SK-N-SH (cell line): Measurements from ENCODE around the gene PLCL2. TPM values are rescaled to one million over a fixed set of nuclear protein-coding genes. Genes with fewer than 3 reads are reported as not detected.

Experiments
- CTCF ChIA-PET: fragments of 300-600, 350-600 bp; formaldehyde crosslinking; extraction: SDS; loops from one replicate; lab custom pipeline; 2021; lab: Yijun Ruan, JAX
- POLR2A ChIA-PET: fragments of 350-600 bp; sonication (Branson Sonifier 250); formaldehyde crosslinking; extraction: SDS; loops from one replicate; lab custom pipeline; 2020; ENCODE audit warnings: antibody characterized with exemption, inconsistent platforms; lab: Yijun Ruan, JAX
- DNase-seq: peaks from one replicate; pipeline ENCODE4 v3.0.0; 2012
- H2AFZ ChIP-seq: fragments of 200-600 bp; sonication (generic); 2 replicates; pipeline ENCODE4 v1.8.1; 2016; ENCODE audit warnings: antibody characterized with exemption, mild to moderate bottlenecking, low read depth
- H3F3A ChIP-seq: fragments of 200-600 bp; sonication (generic); replicated peaks from 2 replicates; pipeline ENCODE3; 2016; ENCODE audit warnings: antibody characterized with exemption, mild to moderate bottlenecking; ENCODE audit not compliant: insufficient read depth
- H3K27ac ChIP-seq, 2 experiments: fragments of 200-500 bp in 1 of 2; fragments of 200-600 bp in 1 of 2; sonication (Bioruptor generic) in 1 of 2; sonication (generic), shearing (Covaris generic) in 1 of 2; 2 replicates each; pipeline versions ENCODE4 v1.5.1 to v1.6.1; 2014 to 2016; ENCODE audit warnings: low read depth in 2 of 2, inconsistent platforms in 1 of 2, low read length in 1 of 2, mild to moderate bottlenecking in 1 of 2, mixed read lengths in 1 of 2
- H3K27me3 ChIP-seq: fragments of 200-600 bp; sonication (generic), shearing (Covaris generic); 2 replicates; pipeline ENCODE4 v1.6.1; 2016; ENCODE audit warnings: mixed run types; ENCODE audit not compliant: insufficient read depth
- H3K36me3 ChIP-seq, 2 experiments: fragments of 200-500 bp in 1 of 2; fragments of 200-600 bp in 1 of 2; sonication (Bioruptor generic) in 1 of 2; sonication (generic) in 1 of 2; replicated peaks in 1 of 2; 2 replicates each; pipeline versions ENCODE3 to v1.5.1; 2014 to 2016; ENCODE audit warnings: low read length in 1 of 2, mild to moderate bottlenecking in 1 of 2; ENCODE audit not compliant: insufficient read depth in 2 of 2, control insufficient read depth in 1 of 2
- H3K4me1 ChIP-seq, 2 experiments: fragments of 200-500 bp in 1 of 2; fragments of 200-600 bp in 1 of 2; sonication (Bioruptor generic) in 1 of 2; sonication (generic), shearing (Covaris generic) in 1 of 2; 2 replicates each; pipeline versions ENCODE4 v1.5.1 to v1.6.1; 2014 to 2016; ENCODE audit warnings: low read depth in 1 of 2, low read length in 1 of 2, mixed run types in 1 of 2; ENCODE audit not compliant: insufficient read depth in 2 of 2, control insufficient read depth in 1 of 2
- H3K4me2 ChIP-seq: fragments of 200-600 bp; sonication (generic), shearing (Covaris generic); 2 replicates; pipeline ENCODE4 v1.6.1; 2017; ENCODE audit warnings: mixed run types
- H3K4me3 ChIP-seq, 2 experiments: fragments of 200-500 bp in 1 of 2; fragments of 200-600 bp in 1 of 2; sonication (Bioruptor generic) in 1 of 2; sonication (generic), shearing (Covaris generic) in 1 of 2; 2 replicates each; pipeline versions ENCODE4 v1.5.1 to v1.8.1; 2014 to 2016; ENCODE audit warnings: low read depth in 2 of 2, inconsistent platforms in 1 of 2, low read length in 1 of 2, mild to moderate bottlenecking in 1 of 2, mixed read lengths in 1 of 2, moderate library complexity in 1 of 2
- H3K79me2 ChIP-seq: fragments of 200-600 bp; sonication (generic); 2 replicates; pipeline ENCODE4 v1.8.1; 2017; ENCODE audit warnings: mild to moderate bottlenecking; ENCODE audit not compliant: insufficient read depth
- H3K9ac ChIP-seq: fragments of 200-600 bp; sonication (generic); 2 replicates; pipeline ENCODE4 v1.6.1; 2017; ENCODE audit warnings: mixed run types
- H3K9me2 ChIP-seq: fragments of 200-600 bp; sonication (generic); 2 replicates; pipeline ENCODE4 v1.6.1; 2017; ENCODE audit warnings: mixed run types
- H3K9me3 ChIP-seq: fragments of 200-600 bp; sonication (generic); 2 replicates; pipeline ENCODE4 v1.6.1; 2017; ENCODE audit warnings: mixed run types, mild to moderate bottlenecking, moderate library complexity
- H4K20me1 ChIP-seq: fragments of 200-600 bp; sonication (generic); 2 replicates; pipeline ENCODE4 v1.6.1; 2017; ENCODE audit warnings: mild to moderate bottlenecking, mixed run types; ENCODE audit not compliant: insufficient read depth
- EZH2phosphoT487 ChIP-seq: fragments of 200-600 bp; sonication (generic); IDR thresholded peaks from 2 replicates; pipeline ENCODE4 v1.6.1; 2017; ENCODE audit warnings: low read depth, mixed run types, mild to moderate bottlenecking, antibody characterized with exemption, moderate library complexity, borderline replicate concordance
- FOSL2 ChIP-seq: IDR thresholded peaks from 2 replicates; pipeline ENCODE4 v1.4.0; 2012; ENCODE audit warnings: low read depth, mild to moderate bottlenecking, moderate library complexity, borderline replicate concordance
- GATA2 ChIP-seq: sonication (generic); formaldehyde crosslinking; IDR thresholded peaks from 2 replicates; pipeline ENCODE4 v1.5.0; 2020; ENCODE audit warnings: mild to moderate bottlenecking, missing genetic modification reagents
- IRF3 ChIP-seq: fragments of 150-350 bp; IDR thresholded peaks from 2 replicates; pipeline ENCODE4 v1.6.1; 2016; ENCODE audit warnings: mild to moderate bottlenecking, low read depth, low read length
- MAX ChIP-seq: IDR thresholded peaks from 2 replicates; pipeline ENCODE4 v1.4.0; 2012; ENCODE audit warnings: low read depth
- MEF2A ChIP-seq: IDR thresholded peaks from 2 replicates; pipeline ENCODE4 v1.4.0; 2012; ENCODE audit warnings: low read depth, borderline replicate concordance
- PBX3 ChIP-seq: IDR thresholded peaks from 2 replicates; pipeline ENCODE4; 2012
- POLR2AphosphoS5 ChIP-seq: IDR thresholded peaks from 2 replicates; pipeline ENCODE4 v1.6.1; 2012; ENCODE audit warnings: low read depth, low read length
- RFX5 ChIP-seq: IDR thresholded peaks from 2 replicates; pipeline ENCODE4 v1.6.1; 2012; ENCODE audit warnings: mild to moderate bottlenecking, improper control_type of control experiment, low read length
- RXRA ChIP-seq: IDR thresholded peaks from 2 replicates; pipeline ENCODE4 v1.4.0; 2012; ENCODE audit warnings: low read depth, mild to moderate bottlenecking, borderline replicate concordance
- SMC3 ChIP-seq: IDR thresholded peaks from 2 replicates; pipeline ENCODE4 v1.6.1; 2012; ENCODE audit warnings: low read depth, low read length, improper control_type of control experiment
- TAF1 ChIP-seq: IDR thresholded peaks from 2 replicates; pipeline ENCODE4 v1.6.1; 2012; ENCODE audit warnings: low read depth, mild to moderate bottlenecking, low read length, moderate library complexity, borderline replicate concordance
- TCF12 ChIP-seq: IDR thresholded peaks from 2 replicates; pipeline ENCODE4 v1.4.0; 2012
- USF1 ChIP-seq: IDR thresholded peaks from 2 replicates; pipeline ENCODE4 v1.4.0; 2012; ENCODE audit warnings: low read depth, borderline replicate concordance
- YY1 ChIP-seq: IDR thresholded peaks from 2 replicates; pipeline ENCODE4 v1.4.0; 2012; ENCODE audit warnings: low read depth, mild to moderate bottlenecking
- ZBTB33 ChIP-seq: IDR thresholded peaks from 2 replicates; pipeline ENCODE4 v1.4.0; 2012; ENCODE audit warnings: low read depth, borderline replicate concordance
- WGBS: methylation state at CpG from one replicate; pipeline ENCODE4 v1.1.6; 2017; ENCODE audit warnings: low lambda C conversion rate; 5-methylcytosine and 5-hydroxymethylcytosine counted together
- polyA plus RNA-seq, 3 experiments: library from polyadenylated mRNA; depleted of rRNA; stranded (reverse); fragments of >200 nt; gene quantifications; 2 replicates each; pipeline ENCODE4 v1.2.3, GENCODE V29; 2012

The PLCL2 gene
- polyA plus RNA-seq, 1 of the 3 experiments (the other 2 are of a cell fraction) = 0.85 TPM

GRCh38 chr3:17011728-17012338 is 127.1 kb downstream of the PLCL2 start:
- Histone ChIP-seq H3K27me3 (no peaks in the 10 kb centered on the region), H3K4me2 (no peak overlapping the region), H3K27ac (no peak overlapping the region), H3K9me3 (no peaks in the 10 kb centered on the region), H4K20me1 (no peaks in the 10 kb centered on the region), H3K4me1 (no peaks in the 10 kb centered on the region), H3K9ac (no peak overlapping the region), H3F3A (no peaks in the 10 kb centered on the region), H2AFZ (no peak overlapping the region), H3K36me3 (no peaks in the 10 kb centered on the region), H3K9me2 (no peaks in the 10 kb centered on the region), H3K4me3 (no peak overlapping the region), H3K79me2 (no peaks in the 10 kb centered on the region)
- CTCF ChIA-PET = no interaction called here
- DNase-seq = no peak
- TF ChIP-seq TAF1 (no peak), USF1 (no peak), RXRA (no peak), RFX5 (no peak), YY1 (no peak), FOSL2 (no peak), IRF3 (no peak), ZBTB33 (no peak), MEF2A (no peak), GATA2 (CRISPR knock-in tag) (no peak), SMC3 (no peak), MAX (no peak), TCF12 (no peak), PBX3 (no peak), POLR2AphosphoS5 (no peak), EZH2phosphoT487 (no peak)
- POLR2A ChIA-PET = no interaction called here
- WGBS = 84% methylated on average over 9 of the region's 10 CpGs
